OCI-M2 (cell line): ENCODE measurements around the gene ARF1.

ENCODE experiments used
- DNase-seq: peaks from one replicate; lab custom pipeline; 2025; ENCODE audit not compliant: unreplicated experiment; lab: John Stamatoyannopoulos, UW

The ARF1 gene

DNA sequence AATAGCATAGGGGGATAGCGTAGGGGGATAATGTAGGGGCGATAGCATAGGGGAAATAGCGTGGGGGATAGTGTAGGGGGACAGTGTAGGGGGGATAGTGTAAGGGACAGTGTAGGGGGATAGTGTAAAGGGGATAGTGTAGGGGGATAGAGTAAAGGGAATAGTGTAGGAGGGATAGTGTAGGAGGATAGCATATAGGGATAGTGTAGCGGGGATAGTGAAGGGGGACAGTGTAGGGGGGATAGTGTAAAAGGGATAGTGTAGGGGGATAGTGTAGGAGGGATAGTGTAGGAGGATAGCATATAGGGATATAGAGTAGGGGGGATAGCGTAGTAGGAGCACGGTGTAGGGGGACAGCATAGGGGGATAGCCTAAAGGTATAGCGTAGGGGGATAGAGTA lies 14.1 kb upstream of the ARF1 start:
- no peak for DNase-seq

DNA sequence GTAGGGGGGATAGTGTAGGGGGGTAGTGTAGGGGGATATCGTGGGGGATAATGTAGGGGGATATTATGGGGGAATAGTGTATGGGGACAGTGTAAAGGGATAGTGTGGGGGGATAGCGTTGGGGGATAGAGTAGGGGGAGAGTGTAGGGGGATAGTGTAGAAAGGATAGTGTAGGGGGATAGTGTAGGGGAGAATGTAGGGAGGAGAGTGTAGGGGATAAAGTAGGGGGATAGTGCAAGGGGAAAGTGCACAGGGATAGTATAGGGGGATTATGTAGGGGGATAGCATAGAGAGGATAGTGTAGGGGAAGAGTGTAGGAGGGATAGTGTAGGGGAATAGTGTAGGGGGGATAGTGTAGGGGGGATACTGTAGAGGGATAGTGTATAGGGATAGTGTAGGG lies 12.3 kb upstream of the ARF1 start:
- no peak for DNase-seq

DNA sequence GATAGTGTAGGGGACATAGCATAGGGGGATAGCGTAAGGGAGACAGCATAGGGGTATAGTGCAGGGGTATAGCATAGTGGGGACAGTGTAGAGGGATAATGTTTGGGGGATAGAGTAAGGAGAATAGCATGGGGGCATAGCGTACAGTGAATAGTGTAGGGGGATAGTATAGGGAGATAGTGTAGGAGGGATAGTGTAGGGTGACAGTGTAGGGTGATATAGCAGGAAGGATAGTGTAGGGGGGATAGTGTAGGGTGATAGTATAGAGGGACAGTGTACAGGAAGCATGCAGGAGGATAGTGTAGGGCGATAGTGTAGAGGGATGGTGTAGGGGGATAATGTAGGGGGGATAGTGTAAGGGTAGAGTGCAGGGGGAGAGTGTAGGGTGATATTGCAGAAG lies 11.7 kb upstream of the ARF1 start:
- no peak for DNase-seq

DNA sequence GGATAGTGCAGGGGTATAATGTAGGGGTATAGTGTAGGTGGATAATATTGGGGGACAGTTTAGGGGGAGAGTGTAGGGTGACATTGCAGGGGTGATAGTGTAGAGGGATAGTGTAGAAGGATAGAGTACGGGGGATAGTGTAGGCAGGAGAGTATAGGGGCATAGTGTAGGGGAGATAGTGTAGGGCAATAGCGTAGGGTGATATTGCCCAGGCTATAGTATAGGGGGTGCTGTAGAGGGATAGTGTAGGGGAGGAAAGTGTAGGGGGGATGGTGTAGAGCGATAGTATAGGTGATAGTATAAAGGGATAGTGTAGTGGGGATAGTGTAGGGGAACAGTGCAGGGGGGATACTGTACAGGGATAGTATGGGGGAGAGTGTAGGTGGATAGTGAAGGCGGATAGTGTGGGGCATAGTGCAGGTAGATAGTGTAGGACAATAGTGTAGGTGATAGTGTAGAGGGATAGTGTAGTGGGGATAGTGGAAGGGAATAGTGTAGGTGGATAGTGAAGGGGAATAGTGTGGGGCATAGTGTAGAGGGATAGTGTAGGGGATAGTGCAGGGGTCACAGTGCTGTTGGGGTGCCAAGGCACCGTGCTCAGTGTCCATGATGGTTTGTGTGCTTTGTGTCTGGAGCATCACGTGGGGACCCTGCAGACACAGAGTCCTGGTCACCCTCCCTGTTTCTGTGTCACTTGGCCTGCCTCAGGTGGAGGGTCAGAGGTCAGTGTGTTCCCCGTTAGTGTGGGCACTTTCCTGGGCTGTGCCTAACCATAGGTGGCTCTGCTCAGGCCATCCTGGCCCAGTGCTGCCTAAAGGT lies 10.5 kb upstream of the ARF1 start:
- DNase-seq = no peak

DNA sequence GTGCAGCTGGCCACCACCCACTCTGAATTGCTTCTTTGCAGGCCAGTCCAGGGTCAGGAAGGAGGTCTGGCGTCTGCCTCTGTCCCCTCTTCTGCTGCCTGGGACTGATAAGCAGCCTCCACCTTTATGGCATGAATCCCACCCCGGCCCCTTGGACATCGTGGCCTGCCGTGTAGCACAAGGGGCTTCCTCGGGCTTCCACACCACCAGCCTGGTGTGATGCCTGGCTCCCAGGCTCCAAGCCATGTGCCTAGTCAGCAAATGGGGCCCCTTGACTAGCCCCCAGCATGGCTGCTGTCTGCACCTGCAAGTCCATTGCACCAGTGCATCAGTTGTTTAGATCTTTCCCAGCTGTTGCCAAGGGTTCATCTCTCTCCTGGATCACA lies 9.9 kb upstream of the ARF1 start:
- DNase-seq = no peak

DNA sequence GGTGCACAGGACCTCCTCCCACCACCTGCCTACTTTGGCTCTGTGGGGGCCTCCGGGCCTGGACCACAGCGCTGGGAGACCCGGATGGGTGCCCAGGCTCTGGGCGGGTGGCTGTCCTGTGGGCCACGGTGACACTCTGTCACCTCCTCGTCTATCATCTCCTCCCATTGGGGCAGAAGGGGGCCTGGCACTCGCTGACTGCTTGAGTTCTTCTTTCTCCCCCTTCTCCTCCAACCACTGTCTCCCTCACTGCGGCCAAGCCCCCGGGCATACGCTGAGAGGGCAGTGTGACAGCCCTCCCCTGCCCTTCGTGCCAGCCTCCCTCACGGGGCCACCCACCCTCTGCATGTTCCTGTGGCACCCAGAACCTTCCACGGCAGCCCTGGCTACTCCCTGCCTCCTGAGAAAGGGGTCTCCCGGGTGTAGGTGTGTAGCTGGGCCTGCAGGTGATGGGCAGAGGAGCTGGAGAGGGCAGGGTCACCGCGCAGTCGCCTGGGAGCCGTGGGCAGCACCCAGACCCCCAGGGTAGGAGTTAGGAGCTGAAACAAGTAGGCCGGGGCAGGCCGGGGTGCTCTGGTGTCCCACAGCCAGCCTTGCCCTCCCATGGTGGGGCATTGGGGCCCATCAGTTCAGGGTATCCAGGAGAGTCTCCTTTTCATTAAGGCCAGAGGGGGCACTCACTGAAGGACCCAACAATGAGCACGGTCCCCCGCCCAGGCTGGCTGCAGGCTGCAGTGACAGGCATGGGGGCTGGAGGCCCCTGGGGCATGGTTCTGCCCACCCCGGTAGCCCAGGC lies 9.2 kb upstream of the ARF1 start:
- DNase-seq = no peak

DNA sequence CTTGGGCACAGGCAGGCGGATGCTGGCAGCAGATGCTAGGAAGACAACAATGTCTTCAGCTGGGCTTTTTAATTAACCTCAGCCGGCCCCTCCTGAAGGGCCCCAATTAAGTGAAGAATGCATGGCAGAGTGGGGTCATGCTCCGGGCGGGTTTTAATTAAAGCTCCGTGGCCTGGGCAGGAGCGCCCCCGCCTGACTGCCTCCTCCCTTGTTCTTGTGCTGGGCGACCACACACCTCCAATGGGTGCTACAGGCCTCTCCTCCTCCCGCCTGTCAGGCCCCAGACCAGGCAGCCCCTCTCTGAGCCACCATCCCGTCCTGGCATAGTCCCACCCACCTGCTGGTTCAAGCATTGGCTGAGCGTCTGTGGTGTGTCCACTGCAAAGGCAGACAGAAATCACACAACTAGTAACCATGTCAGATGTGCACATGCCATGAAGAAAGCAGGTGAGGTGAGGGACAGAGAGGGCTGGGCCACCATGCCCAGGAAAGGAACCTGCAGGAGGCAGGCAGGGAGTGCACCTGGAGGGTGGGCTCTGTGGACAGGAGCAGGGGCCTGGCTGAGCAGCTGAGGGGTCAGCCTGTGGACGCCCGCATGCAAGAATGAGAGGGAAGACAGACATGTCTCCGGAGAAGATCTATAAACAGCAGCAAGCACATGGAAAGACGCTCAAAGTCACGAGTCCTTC lies 8.5 kb upstream of the ARF1 start:
- no peak for DNase-seq

DNA sequence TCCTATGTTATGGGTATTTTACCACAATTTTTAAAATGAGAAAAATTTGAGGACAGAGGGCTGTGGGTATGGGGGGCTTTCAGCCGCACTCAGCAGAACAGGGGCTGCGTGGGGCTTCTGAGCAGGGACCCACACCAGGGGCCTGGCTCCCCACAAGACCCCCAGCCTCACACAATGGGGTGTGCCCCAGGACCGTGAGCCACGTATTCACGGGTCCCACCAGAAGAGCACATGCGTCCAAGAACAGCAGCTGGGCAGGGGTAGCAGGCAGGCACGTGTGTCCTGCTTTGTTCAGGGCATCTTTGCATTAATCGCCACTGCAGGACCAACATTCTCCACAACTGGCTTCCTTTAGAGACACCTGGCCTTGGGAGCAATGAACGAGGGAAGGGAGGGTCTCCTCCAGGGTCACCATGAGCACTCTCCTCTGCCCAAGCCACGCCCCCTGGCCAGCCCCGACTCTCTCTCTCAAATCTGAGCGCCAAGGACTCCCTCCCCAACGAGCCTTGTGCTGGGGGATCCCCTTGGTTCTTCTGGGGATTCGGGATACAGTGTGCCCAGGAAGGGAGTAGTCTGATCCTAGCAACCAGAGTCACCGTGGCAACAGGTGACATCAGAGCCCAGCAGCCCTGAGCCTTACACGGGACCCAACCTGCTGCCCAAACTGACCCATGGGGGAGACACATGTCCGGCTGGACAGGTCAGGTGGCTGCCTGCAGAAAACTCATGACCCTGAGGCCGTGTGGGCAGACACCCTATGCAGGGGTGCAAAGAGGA lies 7.4 kb upstream of the ARF1 start:
- DNase-seq = no peak

DNA sequence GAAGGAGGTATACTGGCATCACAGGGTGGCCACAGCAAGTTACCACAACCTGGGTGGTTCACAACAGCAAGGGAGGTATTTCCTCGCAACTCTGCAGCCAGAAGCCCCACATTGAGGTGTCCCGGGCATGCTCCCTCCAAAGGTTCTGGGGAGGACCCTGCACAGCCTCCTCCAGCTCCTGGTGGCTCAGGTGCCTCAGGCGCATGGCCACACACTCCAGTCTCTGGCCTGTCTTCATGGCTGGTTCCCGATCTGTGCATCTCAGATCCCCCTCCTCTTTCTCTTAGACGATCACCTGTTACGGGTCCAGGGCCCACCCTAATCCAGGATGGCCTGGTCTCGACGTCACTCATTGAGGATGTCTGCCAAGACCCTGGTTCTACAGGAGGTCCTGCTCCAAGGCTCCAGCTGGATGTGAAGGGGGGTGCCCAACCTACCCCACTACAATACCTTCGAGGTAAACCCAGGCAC lies 6.7 kb upstream of the ARF1 start:
- no peak for DNase-seq

DNA sequence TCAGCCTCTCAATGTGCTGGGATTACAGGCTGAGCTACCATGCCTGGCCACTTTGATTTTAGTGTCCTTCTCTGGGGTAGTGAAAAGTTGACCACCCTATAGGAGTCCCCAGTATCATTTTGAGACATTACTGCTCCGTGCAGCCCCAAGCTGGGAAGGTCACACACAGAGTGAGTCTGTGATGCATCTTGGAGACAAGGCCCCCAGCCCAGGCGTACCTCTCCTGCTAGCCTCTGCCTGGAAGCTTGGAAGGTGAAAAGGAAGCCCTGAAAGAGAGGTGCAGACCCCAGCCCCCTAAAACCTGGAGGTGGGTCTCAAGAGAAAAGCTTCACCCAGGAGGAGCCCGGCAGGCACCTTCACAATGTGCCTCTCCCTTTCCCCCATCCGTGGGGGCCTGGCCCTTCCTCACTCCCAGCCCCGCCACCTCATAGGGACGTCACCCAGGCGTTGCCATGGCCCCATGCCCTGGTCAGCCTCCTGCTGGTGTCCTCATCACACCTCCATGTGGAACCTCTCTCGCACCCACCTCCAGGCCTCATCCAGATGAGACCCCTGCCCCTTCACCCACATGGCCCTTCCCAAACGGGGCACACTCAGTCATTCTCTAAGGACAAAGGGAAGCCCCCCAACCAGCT lies 5.6 kb upstream of the ARF1 start:
- DNase-seq = no peak

DNA sequence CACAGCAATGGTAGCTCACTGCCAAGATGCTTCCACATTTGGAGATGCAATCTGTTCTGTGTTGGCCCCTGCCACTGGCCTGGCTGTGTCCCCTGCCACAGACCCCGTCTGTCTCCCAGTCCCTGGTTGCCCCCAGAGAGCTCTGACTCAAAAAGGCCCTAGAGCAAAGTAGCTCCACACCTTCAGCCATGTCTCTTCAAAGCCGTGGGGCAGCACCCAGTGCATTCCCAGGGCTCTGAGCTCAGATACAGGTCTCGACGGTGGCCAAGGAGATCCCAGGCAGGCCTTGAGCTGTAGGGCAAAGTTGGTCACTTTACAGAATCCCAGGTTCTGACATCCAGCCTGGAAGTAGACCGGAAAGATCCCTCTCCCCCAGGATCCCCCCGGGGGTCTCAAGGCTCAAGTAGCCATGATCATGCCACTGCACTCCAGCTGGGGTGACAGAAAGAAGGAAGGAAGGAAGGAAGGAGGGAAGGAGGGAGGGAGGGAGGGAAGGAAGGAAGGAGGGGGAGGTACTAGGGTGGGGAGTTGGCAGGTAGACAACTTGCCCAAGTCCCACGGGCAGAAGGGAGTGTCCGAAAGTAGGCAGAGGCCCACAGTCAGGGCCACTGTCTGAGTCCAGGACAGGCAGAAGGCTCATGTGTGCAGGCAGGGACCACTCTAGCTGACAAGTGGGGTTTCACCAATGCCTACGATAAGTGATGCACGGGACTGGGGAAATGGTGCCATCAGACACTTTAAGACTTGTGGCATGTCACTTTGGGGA lies 4.8 kb upstream of the ARF1 start:
- no peak for DNase-seq

DNA sequence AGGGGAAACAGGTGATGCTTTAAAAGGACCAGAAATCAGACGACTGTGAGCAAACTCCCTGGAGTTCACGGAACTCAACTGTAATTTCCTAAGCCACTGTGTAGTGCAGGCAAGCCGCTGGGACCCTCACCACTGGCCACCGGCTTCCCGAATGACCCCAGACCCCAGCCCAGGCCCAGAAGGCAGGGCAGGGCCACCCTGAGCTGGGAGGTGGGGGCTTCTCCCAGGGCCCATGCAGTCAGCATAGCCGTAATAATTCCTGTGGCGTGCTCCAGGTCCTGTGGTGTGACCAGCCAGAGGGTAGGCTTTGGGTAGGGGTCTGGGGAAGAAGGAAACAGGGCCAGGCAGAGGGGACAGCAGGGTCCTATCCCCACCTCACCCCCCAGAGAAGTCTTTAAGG lies 3.5 kb upstream of the ARF1 start:
- no peak for DNase-seq

DNA sequence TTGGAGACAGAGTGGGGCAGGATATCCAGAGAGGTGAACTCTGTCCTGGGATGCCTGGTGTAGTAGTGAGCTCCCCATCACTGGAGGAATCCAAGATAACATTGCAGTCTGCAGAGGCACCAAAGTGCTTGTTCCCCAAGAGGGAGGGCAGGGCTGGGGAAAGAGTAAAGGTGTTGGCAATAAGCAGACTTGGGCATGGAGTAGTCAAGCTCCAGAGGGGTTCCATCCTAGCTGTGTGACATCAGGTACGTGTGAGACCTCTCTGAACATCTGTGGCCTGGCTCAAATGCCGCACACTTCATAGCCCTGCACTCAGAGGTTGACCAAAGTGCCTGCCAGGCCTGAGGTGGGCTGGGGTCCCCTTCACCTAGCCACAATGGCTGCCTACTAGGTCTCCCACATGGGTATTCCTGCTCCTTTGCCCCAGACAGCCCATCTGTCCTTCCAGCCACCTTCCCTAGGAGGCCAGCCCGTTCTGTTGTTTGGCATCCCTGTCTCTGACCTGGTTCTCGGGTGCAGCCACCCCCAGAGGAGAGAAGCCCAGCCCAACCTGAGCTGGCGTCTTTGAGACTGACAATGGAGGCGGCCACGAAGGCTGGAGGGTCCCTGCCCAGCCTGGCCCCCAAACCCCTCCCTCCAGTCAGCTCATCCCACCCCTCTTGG lies 2.8 kb upstream of the ARF1 start:
- DNase-seq = no peak

DNA sequence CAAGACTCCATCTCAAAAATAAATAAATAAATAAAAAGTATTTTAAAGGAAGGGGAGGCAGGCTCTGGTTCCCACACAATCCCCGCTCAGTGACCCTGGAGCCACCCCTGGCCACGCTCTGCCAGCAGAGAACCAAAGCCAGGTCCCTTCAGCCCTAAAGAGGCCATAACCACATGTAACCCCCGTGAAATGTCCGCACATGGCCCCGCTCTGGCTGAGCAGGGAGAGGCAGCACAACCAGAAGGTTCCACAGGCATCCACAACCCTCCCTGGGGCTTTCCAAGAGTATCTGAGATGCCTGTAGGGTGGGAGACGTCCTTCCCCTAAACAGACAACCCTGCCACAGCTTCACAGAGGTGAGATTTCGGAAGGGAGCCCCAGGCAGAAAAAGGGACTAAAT lies 1.4 kb upstream of the ARF1 start:
- no peak for DNase-seq

DNA sequence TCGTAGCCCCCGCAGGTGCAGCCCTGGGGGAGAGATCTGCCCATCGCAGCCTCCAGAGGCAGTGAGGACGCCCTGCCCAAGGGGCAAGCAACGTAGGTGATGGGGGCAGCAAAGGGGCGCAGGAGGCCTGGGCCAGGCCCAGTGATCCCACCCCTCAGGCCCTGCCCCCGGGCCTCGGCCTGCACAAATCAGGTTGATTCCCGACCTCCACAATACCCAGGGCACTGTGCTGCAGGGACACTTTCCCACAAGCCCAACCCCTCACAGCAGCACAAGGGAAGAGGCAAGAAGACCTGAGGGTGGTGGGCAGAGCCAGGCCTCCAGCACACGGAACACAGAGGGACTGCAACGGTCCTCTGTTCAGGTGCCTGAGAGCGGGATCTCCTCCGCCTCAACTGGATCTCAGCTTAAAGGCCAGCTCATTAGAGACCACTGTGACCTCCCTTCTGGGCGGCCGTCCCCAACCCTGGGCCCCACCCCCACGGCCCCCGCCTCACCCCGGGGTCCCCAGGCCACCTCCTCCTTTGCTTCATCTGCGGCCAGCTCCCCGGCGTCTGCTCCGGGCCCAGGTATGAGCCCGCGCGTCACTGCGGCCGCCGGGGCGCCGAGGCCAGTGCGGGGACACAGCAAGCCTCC lies 812 bp upstream of the ARF1 start:
- DNase-seq = no peak

DNA sequence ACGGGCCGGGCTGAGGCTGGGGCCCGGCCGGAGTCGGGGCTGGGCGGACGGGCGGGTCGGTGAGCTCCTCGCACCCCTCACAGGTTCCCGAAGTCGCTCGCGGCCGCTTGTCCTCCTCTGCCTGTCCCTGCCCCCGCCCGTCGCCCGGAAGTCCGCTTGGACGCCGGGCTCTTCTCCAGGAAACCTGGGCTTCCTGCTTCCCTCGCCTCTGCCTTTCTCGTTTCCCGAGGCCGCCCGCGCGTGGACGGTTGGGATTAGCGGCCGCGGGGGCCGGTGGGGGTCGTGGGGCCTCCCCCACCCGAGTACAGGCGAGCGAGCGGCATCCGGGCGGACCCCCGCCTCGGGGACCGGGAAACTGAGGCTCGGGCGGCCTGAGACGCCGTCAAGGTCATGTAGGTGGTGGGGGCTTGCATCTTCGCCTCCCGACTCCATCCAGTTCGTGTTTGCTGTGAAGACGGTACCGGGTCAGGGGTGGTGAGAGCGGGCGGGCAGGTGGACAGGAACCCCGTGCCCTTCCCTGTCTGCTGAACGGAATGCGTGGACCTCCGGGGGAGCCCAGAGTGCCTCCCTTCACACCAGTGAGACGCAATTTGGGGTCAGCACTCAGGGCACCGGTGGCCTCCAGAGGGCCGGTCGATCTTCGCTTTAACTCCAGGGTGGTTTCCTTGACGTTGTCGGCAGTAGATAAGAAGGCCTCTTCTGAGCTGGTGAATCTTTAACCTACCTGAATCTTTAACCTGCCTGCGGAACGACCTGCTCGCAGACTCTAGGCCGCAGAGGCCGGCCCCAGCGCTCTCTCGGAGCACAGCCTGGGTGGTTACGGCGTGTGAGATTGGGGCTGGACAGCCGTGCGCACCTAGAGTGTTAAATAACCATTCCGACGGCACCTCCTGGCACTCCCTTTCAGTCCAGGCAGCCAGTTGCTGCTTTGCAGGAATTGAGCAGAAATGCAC lies 686 bp downstream of the ARF1 start:
- DNase-seq = no peak

DNA sequence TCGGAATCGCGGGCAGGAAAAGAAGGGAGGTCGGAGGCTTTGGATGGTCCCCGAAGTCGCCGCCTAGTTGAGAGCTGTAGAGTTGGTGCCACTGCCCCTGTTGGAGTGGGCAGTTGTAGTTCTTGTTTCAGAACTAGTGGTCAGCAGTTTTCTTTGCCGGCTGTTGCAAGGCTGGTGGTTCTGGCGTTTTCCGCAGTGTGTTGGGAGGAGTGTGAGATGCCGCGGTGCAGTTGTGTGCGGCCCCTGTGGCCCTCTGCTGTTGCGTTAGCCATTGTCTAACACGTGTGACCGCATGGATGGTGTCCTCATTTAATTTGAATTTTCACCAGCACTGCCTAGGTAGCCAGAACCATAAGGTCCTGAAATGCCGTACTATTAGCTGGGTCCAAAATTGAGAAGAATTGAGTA lies 1.4 kb downstream of the ARF1 start:
- no peak for DNase-seq

DNA sequence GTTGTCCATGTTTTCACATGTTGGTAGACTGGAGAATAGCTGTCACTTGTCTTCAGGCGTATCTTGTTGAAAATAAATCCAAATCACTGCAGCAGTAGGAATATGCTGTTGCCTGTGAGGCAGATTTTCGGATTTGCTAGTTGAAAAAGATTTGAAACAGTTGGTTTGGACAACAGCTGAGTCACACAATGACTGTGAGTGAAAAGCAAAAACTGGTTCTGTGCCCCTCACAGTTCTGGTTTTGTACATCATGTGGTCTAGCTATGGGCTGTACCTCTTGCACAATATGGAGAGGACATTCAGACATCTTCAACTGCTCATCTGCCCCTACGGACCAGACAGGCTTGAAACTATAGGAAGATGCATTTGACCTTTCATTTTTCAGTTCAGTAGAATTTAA lies 1.8 kb downstream of the ARF1 start:
- no peak for DNase-seq
